ENCODE measurements around the gene RNF152.

DNA sequence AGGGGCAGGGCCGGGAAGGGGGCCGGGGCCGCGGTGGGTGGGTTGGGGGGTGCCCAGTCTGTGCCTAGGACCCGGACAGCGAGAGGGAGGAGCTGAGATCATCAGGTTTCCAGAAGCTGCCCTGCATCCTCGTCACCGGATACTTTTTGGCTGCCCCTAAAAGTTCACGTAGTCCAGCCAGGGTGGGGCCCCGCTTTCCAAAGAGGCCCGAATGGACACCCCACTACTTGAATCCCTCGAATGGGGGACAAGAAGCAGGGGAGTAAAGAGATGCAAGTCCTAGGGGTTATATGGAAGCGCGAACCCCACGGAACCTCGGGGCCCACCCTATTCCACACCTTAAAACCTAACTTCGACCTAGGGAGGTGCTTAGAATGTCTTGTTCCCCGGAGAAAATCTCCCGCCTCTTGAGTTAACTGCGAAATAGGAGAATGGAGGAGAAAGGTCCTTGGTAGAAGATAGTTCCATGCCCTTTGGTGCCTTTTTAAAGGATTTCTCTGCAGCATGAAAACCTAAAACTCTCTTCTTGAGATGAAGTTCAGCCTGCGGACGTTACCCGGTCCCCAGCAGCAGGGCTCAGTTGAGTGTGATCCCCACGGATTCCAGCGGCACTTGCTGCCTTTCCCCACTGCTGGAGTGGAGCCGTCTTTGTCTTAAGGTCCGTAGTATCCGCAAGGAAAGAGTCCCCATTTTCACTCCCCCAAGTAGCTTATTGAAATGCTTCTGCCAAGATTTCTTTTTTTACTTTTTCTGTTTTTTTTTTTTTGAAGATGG lies 2.1 kb upstream of the RNF152 start:
- TF ChIP-seq CTCF (IDR thresholded peaks at IDR 0.05) (no peak), POLR2A (IDR thresholded peaks at IDR 0.05) (no peak), POLR2AphosphoS5 (IDR thresholded peaks at IDR 0.05) (no peak), EP300 (IDR thresholded peaks at IDR 0.05) (no peak)
